GM12878 (cell line): ENCODE data around the gene SBK2. TPM values are rescaled to one million over a fixed set of nuclear protein-coding genes. Genes with fewer than 3 reads are reported as not detected.

Source experiments
- ATF2 ChIP-seq: IDR thresholded peaks from 2 replicates; pipeline ENCODE4 v1.6.1; 2012; ENCODE audit warnings: low read length, inconsistent platforms
- CBFB ChIP-seq: IDR thresholded peaks from 2 replicates; pipeline ENCODE4 v1.6.1; 2016; ENCODE audit warnings: antibody characterized with exemption, low read depth
- E2F4 ChIP-seq: IDR thresholded peaks from 2 replicates; pipeline ENCODE4 v1.6.1; 2012; ENCODE audit warnings: low read depth, low read length, improper control_type of control experiment
- FOXK2 ChIP-seq: fragments of 450-650 bp; IDR thresholded peaks from 2 replicates; pipeline ENCODE4 v1.6.1; 2017; ENCODE audit warnings: mild to moderate bottlenecking, moderate library complexity
- NFXL1 ChIP-seq: fragments of 450-650 bp; IDR thresholded peaks from 2 replicates; pipeline ENCODE4 v1.6.1; 2017; ENCODE audit warnings: antibody characterized with exemption, mild to moderate bottlenecking, borderline replicate concordance
- PBX3 ChIP-seq: IDR thresholded peaks from 2 replicates; pipeline ENCODE4 v1.6.1; 2011; ENCODE audit warnings: mild to moderate bottlenecking, low read depth, low read length, moderate library complexity; ENCODE audit not compliant: insufficient replicate concordance
- STAT3 ChIP-seq: IDR thresholded peaks from 2 replicates; pipeline ENCODE4 v1.6.1; 2011; ENCODE audit warnings: low read depth, low read length, improper control_type of control experiment
- polyA plus RNA-seq, 11 experiments: library from polyadenylated mRNA; depleted of rRNA in 4 of 11; unstranded in 6 of 11; stranded (reverse) in 5 of 11; fragments of >200 nt; fragmentation: Nextera tagmentation in 4 of 11; fragmentation: Illumina TruSeq in 1 of 11; extraction: Ambion mirVana in 4 of 11; extraction: Trizol in 1 of 11; gene quantifications; 1 replicate in 1 of 11; 2 replicates in 10 of 11; pipeline versions ENCODE4 v1.2.1 to v1.2.3, GENCODE V29; 2011 to 2016; ENCODE audit warnings: inconsistent platforms in 2 of 11, missing spikeins in 2 of 11, low read depth in 1 of 11
- total RNA-seq, 4 experiments: library from RNA; depleted of rRNA in 3 of 4; stranded (reverse); fragments of >200 nt in 3 of 4; fragmentation: Illumina TruSeq in 1 of 4; extraction: Trizol in 1 of 4; gene quantifications; 2 replicates each; pipeline versions ENCODE4 v1.2.1 to v1.2.3, GENCODE V29; 2013 to 2021
- TF ChIP-seq, protein P1 (sequence below): fragments of 450-650 bp; IDR thresholded peaks from 2 replicates; pipeline ENCODE4 v1.6.1; 2017; ENCODE audit warnings: mild to moderate bottlenecking, moderate library complexity
- TF ChIP-seq, protein P2 (sequence below), 3 experiments: IDR thresholded peaks in 2 of 3; conservative IDR thresholded peaks in 1 of 3; 2 replicates each; pipeline ENCODE4 v1.5.1; 2011; ENCODE audit warnings: low read depth in 3 of 3, low read length in 3 of 3, mild to moderate bottlenecking in 3 of 3, control low read depth in 2 of 3, moderate library complexity in 2 of 3, inconsistent platforms in 1 of 3, mixed read lengths in 1 of 3; ENCODE audit not compliant: control insufficient read depth in 2 of 3, insufficient read depth in 1 of 3; ENCODE audit errors: extremely low read depth in 1 of 3
- TF ChIP-seq, protein P3 (sequence below): fragments of 450-650 bp; IDR thresholded peaks from 2 replicates; pipeline ENCODE4 v1.6.1; 2016; ENCODE audit warnings: mild to moderate bottlenecking

Gene SBK2
- total and polyA plus RNA-seq, 10 of the 15 experiments (the other 5 are each of a cell fraction or from before 2014, with no cell fraction given), result not detected

GRCh38 chr19:55481148-55481793, 55.7 kb downstream of the SBK2 start (continued):
- TF ChIP-seq, protein P1, sequence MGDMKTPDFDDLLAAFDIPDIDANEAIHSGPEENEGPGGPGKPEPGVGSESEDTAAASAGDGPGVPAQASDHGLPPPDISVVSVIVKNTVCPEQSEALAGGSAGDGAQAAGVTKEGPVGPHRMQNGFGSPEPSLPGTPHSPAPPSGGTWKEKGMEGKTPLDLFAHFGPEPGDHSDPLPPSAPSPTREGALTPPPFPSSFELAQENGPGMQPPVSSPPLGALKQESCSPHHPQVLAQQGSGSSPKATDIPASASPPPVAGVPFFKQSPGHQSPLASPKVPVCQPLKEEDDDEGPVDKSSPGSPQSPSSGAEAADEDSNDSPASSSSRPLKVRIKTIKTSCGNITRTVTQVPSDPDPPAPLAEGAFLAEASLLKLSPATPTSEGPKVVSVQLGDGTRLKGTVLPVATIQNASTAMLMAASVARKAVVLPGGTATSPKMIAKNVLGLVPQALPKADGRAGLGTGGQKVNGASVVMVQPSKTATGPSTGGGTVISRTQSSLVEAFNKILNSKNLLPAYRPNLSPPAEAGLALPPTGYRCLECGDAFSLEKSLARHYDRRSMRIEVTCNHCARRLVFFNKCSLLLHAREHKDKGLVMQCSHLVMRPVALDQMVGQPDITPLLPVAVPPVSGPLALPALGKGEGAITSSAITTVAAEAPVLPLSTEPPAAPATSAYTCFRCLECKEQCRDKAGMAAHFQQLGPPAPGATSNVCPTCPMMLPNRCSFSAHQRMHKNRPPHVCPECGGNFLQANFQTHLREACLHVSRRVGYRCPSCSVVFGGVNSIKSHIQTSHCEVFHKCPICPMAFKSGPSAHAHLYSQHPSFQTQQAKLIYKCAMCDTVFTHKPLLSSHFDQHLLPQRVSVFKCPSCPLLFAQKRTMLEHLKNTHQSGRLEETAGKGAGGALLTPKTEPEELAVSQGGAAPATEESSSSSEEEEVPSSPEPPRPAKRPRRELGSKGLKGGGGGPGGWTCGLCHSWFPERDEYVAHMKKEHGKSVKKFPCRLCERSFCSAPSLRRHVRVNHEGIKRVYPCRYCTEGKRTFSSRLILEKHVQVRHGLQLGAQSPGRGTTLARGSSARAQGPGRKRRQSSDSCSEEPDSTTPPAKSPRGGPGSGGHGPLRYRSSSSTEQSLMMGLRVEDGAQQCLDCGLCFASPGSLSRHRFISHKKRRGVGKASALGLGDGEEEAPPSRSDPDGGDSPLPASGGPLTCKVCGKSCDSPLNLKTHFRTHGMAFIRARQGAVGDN, result no peak
- TF ChIP-seq, protein P2, sequence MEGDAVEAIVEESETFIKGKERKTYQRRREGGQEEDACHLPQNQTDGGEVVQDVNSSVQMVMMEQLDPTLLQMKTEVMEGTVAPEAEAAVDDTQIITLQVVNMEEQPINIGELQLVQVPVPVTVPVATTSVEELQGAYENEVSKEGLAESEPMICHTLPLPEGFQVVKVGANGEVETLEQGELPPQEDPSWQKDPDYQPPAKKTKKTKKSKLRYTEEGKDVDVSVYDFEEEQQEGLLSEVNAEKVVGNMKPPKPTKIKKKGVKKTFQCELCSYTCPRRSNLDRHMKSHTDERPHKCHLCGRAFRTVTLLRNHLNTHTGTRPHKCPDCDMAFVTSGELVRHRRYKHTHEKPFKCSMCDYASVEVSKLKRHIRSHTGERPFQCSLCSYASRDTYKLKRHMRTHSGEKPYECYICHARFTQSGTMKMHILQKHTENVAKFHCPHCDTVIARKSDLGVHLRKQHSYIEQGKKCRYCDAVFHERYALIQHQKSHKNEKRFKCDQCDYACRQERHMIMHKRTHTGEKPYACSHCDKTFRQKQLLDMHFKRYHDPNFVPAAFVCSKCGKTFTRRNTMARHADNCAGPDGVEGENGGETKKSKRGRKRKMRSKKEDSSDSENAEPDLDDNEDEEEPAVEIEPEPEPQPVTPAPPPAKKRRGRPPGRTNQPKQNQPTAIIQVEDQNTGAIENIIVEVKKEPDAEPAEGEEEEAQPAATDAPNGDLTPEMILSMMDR (IDR thresholded peaks at IDR 0.05 in 2 of 3, conservative IDR thresholded peaks at IDR 0.05 in 1 of 3; ENCODE audit: control insufficient read depth in 2 of 3, extremely low read depth in 1 of 3, insufficient read depth in 1 of 3, low read depth in 3 of 3, low read length in 3 of 3), result no peak
- TF ChIP-seq STAT3, result no peak
- no peak for TF ChIP-seq PBX3
- TF ChIP-seq, protein P3, sequence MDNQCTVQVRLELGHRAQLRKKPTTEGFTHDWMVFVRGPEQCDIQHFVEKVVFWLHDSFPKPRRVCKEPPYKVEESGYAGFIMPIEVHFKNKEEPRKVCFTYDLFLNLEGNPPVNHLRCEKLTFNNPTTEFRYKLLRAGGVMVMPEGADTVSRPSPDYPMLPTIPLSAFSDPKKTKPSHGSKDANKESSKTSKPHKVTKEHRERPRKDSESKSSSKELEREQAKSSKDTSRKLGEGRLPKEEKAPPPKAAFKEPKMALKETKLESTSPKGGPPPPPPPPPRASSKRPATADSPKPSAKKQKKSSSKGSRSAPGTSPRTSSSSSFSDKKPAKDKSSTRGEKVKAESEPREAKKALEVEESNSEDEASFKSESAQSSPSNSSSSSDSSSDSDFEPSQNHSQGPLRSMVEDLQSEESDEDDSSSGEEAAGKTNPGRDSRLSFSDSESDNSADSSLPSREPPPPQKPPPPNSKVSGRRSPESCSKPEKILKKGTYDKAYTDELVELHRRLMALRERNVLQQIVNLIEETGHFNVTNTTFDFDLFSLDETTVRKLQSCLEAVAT, result no peak
- no peak for TF ChIP-seq CBFB
- TF ChIP-seq E2F4, result no peak
- TF ChIP-seq ATF2, result no peak
- TF ChIP-seq FOXK2, result no peak
- TF ChIP-seq NFXL1, result no peak
